Measurements from ENCODE around the gene PLEKHH3. TPM values are rescaled to one million over a fixed set of nuclear protein-coding genes. Genes with fewer than 3 reads are reported as not detected.

The PLEKHH3 gene
- total RNA-seq, 4 donors from 2014 or later, result 38.7 to 58.4 (median 45.3) TPM

GRCh38 chr17:42694524-42694923 lies 17.7 kb upstream of the PLEKHH3 start:
- DNase-seq (ENCODE audit: low spot score in 2 of 2), result no peak
- WGBS, result 88% methylated on average over 3 of the region's 3 CpGs

DNA sequence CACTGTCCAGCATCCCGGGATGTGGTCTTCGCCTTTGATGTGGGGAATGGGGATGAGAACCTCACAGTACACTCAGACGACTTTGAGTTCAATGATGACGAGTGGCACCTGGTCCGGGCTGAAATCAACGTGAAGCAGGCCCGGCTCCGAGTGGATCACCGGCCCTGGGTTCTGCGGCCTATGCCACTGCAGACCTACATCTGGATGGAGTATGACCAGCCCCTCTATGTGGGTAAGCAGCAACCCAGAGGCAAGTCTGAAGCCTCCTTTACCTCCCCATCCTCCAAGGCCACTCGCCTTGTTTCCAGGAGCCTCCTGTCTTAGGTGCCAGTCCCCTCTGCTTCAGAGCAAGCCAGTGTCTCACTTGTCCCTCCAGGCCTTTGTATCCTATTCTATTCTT lies 15.7 kb upstream of the PLEKHH3 start:
- no peaks in the 10 kb centered on the region for H3K9me3 ChIP-seq
- no peak for TF ChIP-seq POLR2A (IDR thresholded peaks at IDR 0.05)
- no peak for TF ChIP-seq EP300 (IDR thresholded peaks at IDR 0.05)
- TF ChIP-seq, protein P1, sequence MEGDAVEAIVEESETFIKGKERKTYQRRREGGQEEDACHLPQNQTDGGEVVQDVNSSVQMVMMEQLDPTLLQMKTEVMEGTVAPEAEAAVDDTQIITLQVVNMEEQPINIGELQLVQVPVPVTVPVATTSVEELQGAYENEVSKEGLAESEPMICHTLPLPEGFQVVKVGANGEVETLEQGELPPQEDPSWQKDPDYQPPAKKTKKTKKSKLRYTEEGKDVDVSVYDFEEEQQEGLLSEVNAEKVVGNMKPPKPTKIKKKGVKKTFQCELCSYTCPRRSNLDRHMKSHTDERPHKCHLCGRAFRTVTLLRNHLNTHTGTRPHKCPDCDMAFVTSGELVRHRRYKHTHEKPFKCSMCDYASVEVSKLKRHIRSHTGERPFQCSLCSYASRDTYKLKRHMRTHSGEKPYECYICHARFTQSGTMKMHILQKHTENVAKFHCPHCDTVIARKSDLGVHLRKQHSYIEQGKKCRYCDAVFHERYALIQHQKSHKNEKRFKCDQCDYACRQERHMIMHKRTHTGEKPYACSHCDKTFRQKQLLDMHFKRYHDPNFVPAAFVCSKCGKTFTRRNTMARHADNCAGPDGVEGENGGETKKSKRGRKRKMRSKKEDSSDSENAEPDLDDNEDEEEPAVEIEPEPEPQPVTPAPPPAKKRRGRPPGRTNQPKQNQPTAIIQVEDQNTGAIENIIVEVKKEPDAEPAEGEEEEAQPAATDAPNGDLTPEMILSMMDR (IDR thresholded peaks at IDR 0.05), result no peak
- no peak for TF ChIP-seq POLR2AphosphoS5 (IDR thresholded peaks at IDR 0.05)
- no peaks in the 10 kb centered on the region for H3K27me3 ChIP-seq
- no peaks in the 10 kb centered on the region for H3K4me1 ChIP-seq
- DNase-seq (ENCODE audit: low spot score in 2 of 2), result no peak
- WGBS, result 93% methylated on average over 9 of the region's 11 CpGs
- peaks cover 38% of the 10 kb centered on the region for H3K36me3 ChIP-seq
- no peak overlapping the region for H3K4me3 ChIP-seq
- H3K27ac ChIP-seq, result no peak overlapping the region

More at GRCh38 chr17:42694524-42694923, 17.7 kb upstream of the PLEKHH3 start:
- H3K4me1 ChIP-seq, result no peaks in the 10 kb centered on the region
- H3K36me3 ChIP-seq, result peaks cover 33% of the 10 kb centered on the region
- no peaks in the 10 kb centered on the region for H3K9me3 ChIP-seq
- H3K4me3 ChIP-seq, result no peak overlapping the region
- TF ChIP-seq POLR2A (IDR thresholded peaks at IDR 0.05) (no peak), EP300 (IDR thresholded peaks at IDR 0.05) (no peak), POLR2AphosphoS5 (IDR thresholded peaks at IDR 0.05) (no peak)
- TF ChIP-seq, protein P1 (IDR thresholded peaks at IDR 0.05), result no peak
- no peaks in the 10 kb centered on the region for H3K27me3 ChIP-seq
- H3K27ac ChIP-seq, result no peak overlapping the region

DNA sequence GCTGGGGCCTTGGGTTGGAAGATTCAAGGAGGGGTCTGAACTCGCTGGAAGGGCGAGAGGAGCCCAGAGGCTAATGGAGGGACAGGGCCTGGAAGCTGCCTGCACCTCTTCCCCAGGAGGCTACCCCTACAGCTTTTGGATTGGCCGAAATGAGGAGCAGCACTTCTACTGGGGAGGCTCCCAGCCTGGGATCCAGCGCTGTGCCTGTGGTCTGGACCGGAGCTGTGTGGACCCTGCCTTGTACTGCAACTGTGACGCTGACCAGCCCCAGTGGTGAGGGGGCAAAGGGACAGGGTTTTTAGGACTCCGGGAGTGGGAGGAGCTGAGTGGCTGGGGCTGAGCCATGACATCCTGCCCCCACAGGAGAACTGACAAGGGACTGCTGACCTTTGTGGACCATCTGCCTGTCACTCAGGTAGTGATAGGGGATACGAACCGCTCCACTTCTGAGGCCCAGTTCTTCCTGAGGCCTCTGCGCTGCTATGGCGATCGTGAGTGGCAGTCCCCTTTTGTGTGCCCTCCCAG lies 14.3 kb upstream of the PLEKHH3 start:
- Histone ChIP-seq H3K27me3 (no peaks in the 10 kb centered on the region), H3K4me1 (no peaks in the 10 kb centered on the region), H3K36me3 (peaks cover 38% of the 10 kb centered on the region), H3K27ac (no peak overlapping the region), H3K9me3 (no peaks in the 10 kb centered on the region), H3K4me3 (no peak overlapping the region)
- TF ChIP-seq, protein P1 (IDR thresholded peaks at IDR 0.05), result no peak
- no peak for TF ChIP-seq POLR2A (IDR thresholded peaks at IDR 0.05)
- TF ChIP-seq POLR2AphosphoS5 (IDR thresholded peaks at IDR 0.05), result no peak
- TF ChIP-seq EP300 (IDR thresholded peaks at IDR 0.05), result no peak
- WGBS, result 84% methylated on average over 6 of the region's 12 CpGs
- no peak for DNase-seq (ENCODE audit: low spot score in 2 of 2)

GRCh38 chr17:42690596-42690995 lies 13.8 kb upstream of the PLEKHH3 start:
- Histone ChIP-seq H3K4me1 (no peaks in the 10 kb centered on the region), H3K27me3 (no peaks in the 10 kb centered on the region), H3K27ac (no peak overlapping the region), H3K36me3 (peaks cover 34% of the 10 kb centered on the region), H3K9me3 (no peaks in the 10 kb centered on the region), H3K4me3 (no peak overlapping the region)
- TF ChIP-seq POLR2A (IDR thresholded peaks at IDR 0.05), result no peak
- TF ChIP-seq, protein P1 (IDR thresholded peaks at IDR 0.05), result no peak
- TF ChIP-seq EP300 (IDR thresholded peaks at IDR 0.05), result no peak
- TF ChIP-seq POLR2AphosphoS5 (IDR thresholded peaks at IDR 0.05), result no peak
- no peak for DNase-seq (ENCODE audit: low spot score in 2 of 2)
- 83% methylated on average over 10 of the region's 10 CpGs for WGBS

- Histone ChIP-seq H3K27me3 (peaks cover 3% of the 10 kb centered on the region), H3K27ac (no peak overlapping the region), H3K36me3 (peaks cover 19% of the 10 kb centered on the region), H3K9me3 (no peaks in the 10 kb centered on the region), H3K4me3 (no peak overlapping the region), H3K4me1 (peaks cover 16% of the 10 kb centered on the region)
- TF ChIP-seq POLR2AphosphoS5 (IDR thresholded peaks at IDR 0.05), result no peak
- no peak for TF ChIP-seq POLR2A (IDR thresholded peaks at IDR 0.05)
- TF ChIP-seq EP300 (IDR thresholded peaks at IDR 0.05), result no peak
- TF ChIP-seq, protein P1 (IDR thresholded peaks at IDR 0.05), result no peak
- 84% methylated on average over 27 of the region's 27 CpGs for WGBS
- DNase-seq (ENCODE audit: low spot score in 2 of 2), result no peak
Observed at GRCh38 chr17:42687707-42688320, 11.0 kb upstream of the PLEKHH3 start.

Data from suprapubic skin (tissue), 4 donors.